Fibroblast of pulmonary artery (primary cell): ENCODE data around the gene IGDCC3.

Experiments used
- DNase-seq: peaks from one replicate; pipeline ENCODE4 v3.0.0-alpha.2; 2010; ENCODE audit warnings: low read depth
- H3K4me3 ChIP-seq: replicated peaks from 2 replicates; pipeline ENCODE4 v1.5.1; 2011; ENCODE audit warnings: low read depth, mild to moderate bottlenecking, control low read depth, low read length, moderate library complexity
- CTCF ChIP-seq: IDR thresholded peaks from 2 replicates; pipeline ENCODE4 v1.5.1; 2011; ENCODE audit warnings: mild to moderate bottlenecking, control low read depth, low read length, inconsistent platforms; ENCODE audit errors: missing control alignments

IGDCC3 gene

GRCh38 chr15:65298731-65299130 is 79.1 kb downstream of the IGDCC3 start:
- TF ChIP-seq CTCF = no peak
- no peak overlapping the region for H3K4me3 ChIP-seq
- DNase-seq = no peak

GRCh38 chr15:65292938-65293518 is 84.8 kb downstream of the IGDCC3 start:
- no peak overlapping the region for H3K4me3 ChIP-seq
- no peak for DNase-seq
- no peak for TF ChIP-seq CTCF

- TF ChIP-seq CTCF = no peak
- no peak overlapping the region for H3K4me3 ChIP-seq
- no peak for DNase-seq
Observed at GRCh38 chr15:65290228-65290627, 87.6 kb downstream of the IGDCC3 start.

- no peak overlapping the region for H3K4me3 ChIP-seq
- no peak for DNase-seq
- no peak for TF ChIP-seq CTCF
Observed at GRCh38 chr15:65289261-65289854, 88.4 kb downstream of the IGDCC3 start.

GRCh38 chr15:65287520-65287855 is 90.3 kb downstream of the IGDCC3 start:
- H3K4me3 ChIP-seq = no peak overlapping the region
- TF ChIP-seq CTCF = no peak
- peak; percentile 8 for DNase-seq

- DNase-seq = peak; percentile 78
- H3K4me3 ChIP-seq = peak within 1 kb of the TSS; percentile 70
- TF ChIP-seq CTCF = peak; percentile 6
Observed at GRCh38 chr15:65286704-65287519, 90.9 kb downstream of the IGDCC3 start, which contains the start of gene PARP16. PARP16 (minus strand) TSS chr15:65286883; CDS start chr15:65286426, 457 bp downstream.
